ENCODE measurements around the gene RTTN.

Gene RTTN

DNA sequence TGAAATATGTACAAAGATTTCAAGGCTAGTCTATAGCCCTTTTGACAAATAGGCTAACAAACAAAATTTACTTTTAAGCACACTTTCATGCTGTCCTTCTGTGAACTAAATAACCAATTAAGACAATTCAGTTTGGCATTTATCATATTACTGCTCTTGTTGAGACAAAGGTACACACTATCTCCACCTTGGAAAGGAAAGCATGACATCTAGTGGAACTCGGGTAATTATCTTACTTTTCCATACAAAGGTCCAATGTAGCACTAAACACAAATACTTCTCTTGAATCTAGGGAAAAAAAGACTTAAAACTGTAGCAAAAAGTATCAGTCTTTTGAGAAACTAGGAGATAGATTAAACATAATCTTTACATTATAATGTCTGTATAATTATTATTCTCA is 132.8 kb downstream of the RTTN start:
- DNase-seq: peak; percentile 47

- DNase-seq: no peak
These were observed 135.5 kb downstream of the RTTN start for GRCh38 chr18:70069965-70070364.

GRCh38 chr18:70069382-70069781 is 136.1 kb downstream of the RTTN start:
- DNase-seq: no peak

GRCh38 chr18:70068981-70069380 is 136.5 kb downstream of the RTTN start:
- no peak for DNase-seq

DNA sequence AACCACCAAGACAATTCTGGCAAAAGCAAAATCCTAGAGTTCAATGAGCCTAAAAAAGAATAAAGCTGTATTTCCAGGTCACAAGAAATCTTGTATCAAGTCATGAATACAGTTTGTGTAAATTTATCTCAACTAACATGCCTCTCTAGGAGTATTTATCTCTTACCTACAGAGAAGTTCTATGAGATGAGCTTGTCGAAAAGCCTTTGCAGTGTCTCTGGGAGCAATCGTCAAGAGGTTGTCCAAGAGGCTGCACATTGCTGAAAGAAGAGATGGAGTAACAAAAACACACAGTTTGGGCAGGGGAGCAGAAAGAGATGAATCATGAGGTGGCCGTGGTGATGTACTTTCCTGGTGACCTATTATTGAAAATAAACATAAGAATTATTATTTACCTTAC is 145.8 kb downstream of the RTTN start:
- no peak for DNase-seq

GRCh38 chr18:70058916-70059315 is 146.6 kb downstream of the RTTN start:
- DNase-seq: no peak

DNA sequence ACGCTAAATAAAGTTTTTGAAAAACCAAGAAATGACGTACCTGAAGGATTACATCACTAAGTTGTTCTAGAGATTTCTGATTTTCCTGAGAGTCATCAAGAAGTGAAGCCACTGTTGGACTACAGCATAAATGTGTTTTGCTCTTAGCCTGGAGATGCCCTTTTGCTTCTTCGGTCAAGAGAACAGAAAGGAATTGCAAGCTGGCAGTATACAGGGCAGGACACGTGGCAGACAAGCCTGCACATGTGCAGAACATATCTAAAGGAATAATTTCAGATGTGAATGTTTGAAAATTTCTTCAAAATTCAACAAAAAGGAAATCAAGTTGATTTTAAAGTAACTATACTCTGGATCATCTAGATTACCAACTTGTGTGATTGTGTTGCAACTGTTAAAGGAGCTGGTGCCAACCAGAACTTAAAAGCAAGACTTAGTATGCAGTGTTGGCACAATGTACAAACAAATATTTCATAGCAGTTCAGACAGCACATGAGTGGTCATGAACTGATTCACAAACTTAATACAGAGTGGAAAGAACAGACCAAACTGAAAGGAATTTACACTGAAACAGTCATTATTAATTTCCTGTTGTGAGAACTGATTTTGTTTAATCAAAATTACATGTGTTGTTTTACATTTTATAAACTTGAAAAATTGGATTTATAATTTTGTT is 157.4 kb downstream of the RTTN start:
- DNase-seq: peak; percentile 58

DNA sequence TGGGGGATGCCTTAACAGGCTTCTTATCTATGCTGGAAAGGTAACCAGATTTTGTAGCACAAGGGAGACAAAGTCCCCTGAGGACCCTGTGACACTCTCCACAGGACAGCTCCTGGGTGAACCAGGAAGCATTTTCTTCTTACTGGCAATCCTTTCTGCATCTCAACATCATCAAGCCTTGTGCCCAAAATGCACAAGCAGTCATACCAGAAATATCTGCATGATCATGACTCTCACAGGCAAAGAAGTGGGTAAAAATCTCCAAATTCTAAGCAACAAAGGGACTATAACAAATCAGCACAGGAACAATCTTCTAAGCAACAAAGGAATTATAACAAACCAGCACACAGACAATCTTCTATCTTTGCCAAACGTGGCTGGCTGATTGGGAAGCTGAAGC is 158.7 kb downstream of the RTTN start:
- DNase-seq: no peak

- DNase-seq: peak; percentile 67
These were observed 159.3 kb downstream of the RTTN start for GRCh38 chr18:70046207-70046606.

- DNase-seq: peak; percentile 98
These were observed 160.9 kb downstream of the RTTN start for GRCh38 chr18:70044632-70045031.

DNA sequence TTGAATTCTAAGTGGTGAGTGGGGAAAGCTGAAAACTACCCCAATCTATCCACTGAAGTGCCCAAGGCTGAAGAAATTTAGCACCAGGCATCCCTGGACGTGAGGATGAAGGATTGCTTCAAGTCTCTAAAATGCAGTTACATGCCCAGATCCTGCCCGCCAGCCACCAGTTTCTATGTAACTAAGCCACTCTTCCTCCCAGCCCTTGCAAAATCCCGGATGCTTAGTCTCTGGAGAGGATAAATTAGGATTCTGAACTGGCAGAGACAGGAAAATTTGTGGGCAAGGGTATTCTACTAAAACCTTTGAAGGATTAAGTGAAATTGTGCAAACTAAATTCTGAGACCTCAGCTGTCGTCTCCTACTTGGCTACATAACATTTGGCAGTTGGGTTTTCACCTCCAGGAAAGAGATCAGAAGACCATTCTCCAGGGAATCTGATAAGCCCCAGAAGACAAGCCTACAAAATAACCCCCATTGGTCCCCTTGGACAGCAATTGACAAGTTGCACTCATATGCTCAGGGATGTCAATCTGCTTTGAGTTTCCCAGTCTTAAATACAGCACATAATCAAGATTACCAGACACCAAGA is 163.9 kb downstream of the RTTN start:
- peak; percentile 22 for DNase-seq

- DNase-seq: no peak
These were observed 166.3 kb downstream of the RTTN start for GRCh38 chr18:70039186-70039585.

GRCh38 chr18:70037431-70038061 is 167.9 kb downstream of the RTTN start:
- no peak for DNase-seq

- DNase-seq: no peak
These were observed 168.6 kb downstream of the RTTN start for GRCh38 chr18:70036771-70037347.

DNA sequence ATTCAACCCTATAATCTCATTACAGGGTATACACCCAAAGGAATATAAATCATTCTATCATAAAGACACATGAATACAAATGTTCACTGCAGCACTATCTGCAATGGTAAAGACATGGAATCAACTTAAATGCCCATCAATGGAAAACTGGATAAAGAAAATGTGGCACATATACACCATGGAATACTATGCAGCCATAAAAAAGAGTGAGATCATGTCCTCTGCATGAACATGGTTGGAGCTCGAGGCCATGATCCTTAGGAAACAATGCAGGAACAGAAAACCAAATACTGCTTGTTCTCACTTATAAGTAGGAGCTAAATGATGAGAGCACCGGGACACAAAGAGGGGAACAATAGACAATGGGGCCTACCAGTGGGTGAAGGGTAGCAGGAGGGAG is 169.3 kb downstream of the RTTN start:
- no peak for DNase-seq

DNA sequence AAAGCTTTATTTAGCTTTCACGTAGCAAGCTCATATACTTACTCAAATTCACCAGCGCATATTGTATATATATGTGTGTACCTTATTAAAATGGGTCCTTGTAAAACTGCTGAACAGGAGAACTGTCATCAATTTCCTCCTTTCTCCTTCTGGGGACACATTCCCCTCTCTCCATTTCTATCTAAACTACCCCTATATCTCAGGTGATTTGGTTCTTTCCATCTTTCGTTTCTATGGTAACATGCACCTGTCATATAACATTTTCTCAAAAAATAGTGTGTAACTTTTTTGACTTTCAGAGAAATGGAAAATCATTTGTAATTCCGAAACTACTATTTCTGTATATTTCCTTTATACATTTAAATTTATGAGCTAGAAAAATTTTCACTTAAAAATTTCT is 174.3 kb downstream of the RTTN start:
- DNase-seq: no peak

DNA sequence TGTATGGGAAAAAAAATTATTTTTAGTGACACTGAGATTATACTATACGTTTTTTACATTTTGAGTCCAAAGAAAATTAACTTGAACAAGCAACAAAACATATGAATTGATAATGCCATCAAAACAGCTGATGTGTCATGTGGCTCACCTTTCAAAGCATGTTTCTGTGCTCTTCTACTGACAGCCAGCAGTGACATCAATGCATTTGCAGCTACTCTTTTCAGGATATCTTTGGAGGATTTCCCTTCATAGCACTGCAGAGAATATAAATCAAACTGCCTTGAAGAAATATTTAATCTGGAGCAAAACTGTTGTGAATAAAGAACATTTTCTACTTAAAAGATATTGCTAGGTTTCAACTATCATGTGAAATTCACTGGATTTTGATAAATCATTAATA is 174.8 kb downstream of the RTTN start:
- no peak for DNase-seq

DNA sequence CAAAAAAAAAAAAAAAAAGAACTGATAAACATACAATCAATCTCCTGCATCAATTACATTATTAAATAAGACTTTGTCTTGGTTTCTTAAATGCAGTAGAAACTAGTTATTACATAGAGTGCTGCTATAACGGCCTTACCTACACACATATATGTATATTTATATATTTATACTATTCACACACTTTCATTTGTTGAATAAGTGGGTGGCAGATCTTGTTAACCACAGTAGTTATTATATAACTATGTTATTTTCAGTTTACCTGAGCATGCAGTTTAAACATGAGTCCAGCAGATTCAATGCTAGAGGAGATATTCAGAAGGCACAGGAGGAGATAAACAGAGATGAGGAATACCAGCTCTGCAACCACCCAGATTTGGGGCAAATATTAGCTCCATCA is 176.3 kb downstream of the RTTN start:
- DNase-seq: no peak

GRCh38 chr18:70028734-70029133 is 176.8 kb downstream of the RTTN start:
- DNase-seq: no peak

DNA sequence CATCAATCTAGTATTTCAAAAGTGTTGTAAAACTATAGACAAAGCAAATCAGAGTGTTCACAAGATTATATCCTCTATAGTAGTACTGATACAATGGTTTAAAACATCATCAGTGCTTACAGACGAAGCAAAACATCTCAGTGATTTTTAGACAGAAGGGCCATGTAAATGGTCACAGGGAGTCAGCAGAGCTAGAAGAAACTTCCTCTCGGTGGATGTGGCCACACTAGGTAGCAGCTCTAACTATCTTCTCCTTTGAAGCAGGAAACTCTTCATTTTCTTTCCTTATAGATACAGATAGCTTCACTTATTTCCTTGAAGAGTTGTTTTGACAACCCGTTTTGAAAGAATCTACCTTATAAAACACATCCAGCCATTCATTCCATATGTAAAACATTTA is 177.4 kb downstream of the RTTN start:
- DNase-seq: no peak

DNA sequence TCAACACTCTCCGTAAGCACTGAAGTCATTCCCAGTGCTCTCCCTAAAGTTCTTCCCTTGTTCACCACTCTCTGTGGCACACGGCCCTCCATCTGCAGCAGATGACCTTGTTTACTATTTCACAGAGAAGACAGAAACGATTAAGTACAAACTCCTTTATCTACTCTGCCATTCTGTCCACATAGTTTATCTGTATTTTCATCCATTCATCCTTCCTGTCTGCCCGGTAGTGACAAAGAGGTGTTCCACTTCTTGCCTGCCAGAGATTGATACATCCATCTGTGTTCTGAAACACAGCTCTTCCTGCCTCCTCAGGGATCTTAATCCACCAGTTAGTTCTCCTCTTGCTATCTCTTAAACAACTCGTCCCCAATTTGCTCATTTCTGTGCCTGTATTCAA is 179.9 kb downstream of the RTTN start:
- DNase-seq: no peak

DNA sequence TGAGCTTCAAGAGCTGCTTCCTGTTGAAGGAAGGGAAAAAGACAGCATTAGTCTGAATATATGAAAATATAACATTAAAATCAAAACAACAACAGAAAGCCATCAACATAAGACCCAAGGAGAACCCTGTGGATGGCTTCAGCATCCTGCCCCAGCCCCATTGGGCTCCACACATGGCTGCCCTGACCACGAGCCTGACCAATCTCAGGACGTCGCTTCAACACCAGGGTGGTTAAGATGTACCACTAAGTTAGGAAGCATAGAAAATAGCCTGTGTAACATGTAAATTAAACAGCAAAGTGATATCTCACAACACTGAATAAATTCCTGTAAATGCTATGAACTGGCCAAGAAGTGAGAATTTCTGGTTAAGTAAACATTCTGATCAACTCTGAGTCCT is 180.7 kb downstream of the RTTN start:
- DNase-seq: no peak

DNA sequence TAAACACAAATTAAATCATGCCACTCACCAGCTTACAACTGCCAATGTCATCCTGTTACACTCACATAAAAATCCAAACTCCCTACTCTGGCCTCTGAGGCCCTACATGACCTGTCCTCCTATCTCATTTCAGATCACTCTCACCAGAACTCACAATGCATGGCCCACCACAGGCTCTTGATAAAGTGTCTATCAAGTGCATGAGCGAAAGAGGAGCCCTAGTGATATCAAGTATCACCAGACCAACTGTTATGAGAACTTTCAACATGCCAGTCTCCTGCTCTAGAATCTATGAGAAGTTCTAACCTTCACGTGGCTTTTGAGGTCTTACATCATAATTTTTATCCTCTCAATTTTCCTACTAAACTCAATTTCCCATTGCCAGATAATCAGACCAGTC is 181.4 kb downstream of the RTTN start:
- no peak for DNase-seq

GRCh38 chr18:70022636-70023035 is 182.9 kb downstream of the RTTN start:
- peak; percentile 22 for DNase-seq
